Activated CD4-positive, alpha-beta memory T cell treated with anti-CD3 and anti-CD28 coated beads, Interleukin-2, amount 10 ng/mL, durations not matched to agents 7 days and 5 days (primary cell): ENCODE measurements around the gene TBC1D7. TPM values are rescaled to one million over a fixed set of nuclear protein-coding genes. Genes with fewer than 3 reads are reported as not detected.

ENCODE experiments used
- CTCF ChIA-PET: fragments of 350-600 bp; sonication (Branson Sonifier 250); formaldehyde crosslinking; loops from one replicate; lab custom pipeline; 2021; ENCODE audit warnings: antibody characterized with exemption, inconsistent platforms; lab: Charles Lee
- POLR2A ChIA-PET: fragments of 350-600 bp; sonication (Branson Sonifier 250); formaldehyde crosslinking; loops from one replicate; lab custom pipeline; 2021; ENCODE audit warnings: antibody characterized with exemption; lab: Charles Lee
- DNase-seq: peaks from one replicate; pipeline ENCODE4 v3.0.0-alpha.2; 2020
- H3K27ac Mint-ChIP-seq: one replicate; pipeline ENCODE4 v1.8.0; 2021; ENCODE audit warnings: mild to moderate bottlenecking, mixed read lengths
- H3K27me3 Mint-ChIP-seq: one replicate; pipeline ENCODE4 v1.8.0; 2021; ENCODE audit warnings: mixed read lengths
- H3K36me3 Mint-ChIP-seq: one replicate; pipeline ENCODE4 v1.8.0; 2021; ENCODE audit warnings: low read depth, mixed read lengths
- H3K4me1 Mint-ChIP-seq: one replicate; pipeline ENCODE4 v1.8.0; 2021; ENCODE audit warnings: mixed read lengths
- H3K4me3 Mint-ChIP-seq: one replicate; pipeline ENCODE4 v1.8.0; 2021; ENCODE audit warnings: mild to moderate bottlenecking, mixed read lengths
- H3K9me3 Mint-ChIP-seq: one replicate; pipeline ENCODE4 v1.8.0; 2021; ENCODE audit warnings: mixed read lengths
- total RNA-seq, 2 experiments: library from RNA; stranded (reverse); gene quantifications; one replicate each; pipeline ENCODE4 v1.2.3, GENCODE V29; 2021

Gene TBC1D7
- total RNA-seq, 2 experiments from 2014 or later = 18.7 to 19.1 TPM

DNA sequence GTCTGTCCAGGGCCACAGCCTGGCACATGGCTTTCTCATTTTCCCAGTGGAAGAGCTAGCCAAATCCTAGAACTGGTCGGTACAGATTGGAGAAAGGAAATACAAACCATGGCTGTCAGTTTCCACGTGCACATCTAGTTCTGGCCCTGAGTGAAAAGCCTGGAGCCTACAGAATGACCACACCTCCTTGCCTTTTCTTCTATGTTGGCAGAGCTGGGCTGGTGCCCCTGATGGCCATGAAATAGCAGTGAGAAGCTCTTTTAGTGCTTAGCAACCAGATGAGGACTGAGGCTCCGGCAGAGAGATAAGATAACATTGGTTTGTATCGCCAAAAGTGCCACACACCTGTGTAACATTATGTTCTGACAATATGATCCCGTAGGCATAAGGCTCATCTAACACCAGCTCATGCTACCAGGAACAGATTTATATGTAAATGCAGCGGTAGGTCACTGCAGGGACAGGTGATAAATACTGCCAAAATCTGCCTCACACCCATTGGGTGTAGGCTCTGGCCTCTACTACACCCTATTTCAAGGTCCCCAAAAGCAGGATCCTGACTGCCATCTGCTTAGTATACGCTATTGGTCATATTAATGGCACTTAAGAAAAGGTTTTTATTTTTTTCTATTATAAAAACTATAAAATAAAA lies 39.9 kb upstream of the TBC1D7 start:
- ChIA-PET CTCF (no interaction called here), POLR2A (interaction anchor here (0.5 to 1.1 kb wide), 2 partner anchors 40 to 118 kb away, joined by 3 read pairs; partner anchors contain the start of gene TBC1D7)
- H3K36me3 Mint-ChIP-seq = no peaks in the 10 kb centered on the region
- H3K4me3 Mint-ChIP-seq = no peak overlapping the region
- H3K27ac Mint-ChIP-seq = no peak overlapping the region
- peaks cover 2% of the 10 kb centered on the region for H3K27me3 Mint-ChIP-seq
- no peaks in the 10 kb centered on the region for H3K4me1 Mint-ChIP-seq
- no peak for DNase-seq
- H3K9me3 Mint-ChIP-seq = no peaks in the 10 kb centered on the region

DNA sequence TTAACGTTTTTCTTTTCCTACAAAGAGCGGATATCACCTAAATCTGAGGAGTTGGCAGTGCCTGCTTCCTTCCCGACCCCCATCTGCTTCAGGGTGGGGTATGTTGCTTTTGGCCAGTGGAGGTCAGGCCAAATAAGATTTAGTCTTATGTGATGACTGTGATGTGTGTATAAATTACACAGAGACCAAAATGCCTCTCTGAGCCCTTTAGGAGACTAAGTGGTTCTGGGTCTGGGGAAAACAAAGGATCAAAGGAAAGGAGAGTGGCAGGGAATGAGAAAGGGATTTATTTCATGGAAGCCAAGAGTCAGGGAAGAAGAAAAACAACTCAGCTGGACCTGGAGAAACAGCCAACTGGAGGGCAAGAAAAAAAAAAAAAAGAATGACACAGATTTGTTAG lies 39.1 kb upstream of the TBC1D7 start:
- no peak for DNase-seq
- Mint-ChIP-seq H3K27ac (no peak overlapping the region), H3K9me3 (no peaks in the 10 kb centered on the region), H3K36me3 (no peaks in the 10 kb centered on the region), H3K4me3 (no peak overlapping the region), H3K27me3 (peaks cover 2% of the 10 kb centered on the region), H3K4me1 (no peaks in the 10 kb centered on the region)
- CTCF ChIA-PET = no interaction called here
- POLR2A ChIA-PET = no interaction called here

DNA sequence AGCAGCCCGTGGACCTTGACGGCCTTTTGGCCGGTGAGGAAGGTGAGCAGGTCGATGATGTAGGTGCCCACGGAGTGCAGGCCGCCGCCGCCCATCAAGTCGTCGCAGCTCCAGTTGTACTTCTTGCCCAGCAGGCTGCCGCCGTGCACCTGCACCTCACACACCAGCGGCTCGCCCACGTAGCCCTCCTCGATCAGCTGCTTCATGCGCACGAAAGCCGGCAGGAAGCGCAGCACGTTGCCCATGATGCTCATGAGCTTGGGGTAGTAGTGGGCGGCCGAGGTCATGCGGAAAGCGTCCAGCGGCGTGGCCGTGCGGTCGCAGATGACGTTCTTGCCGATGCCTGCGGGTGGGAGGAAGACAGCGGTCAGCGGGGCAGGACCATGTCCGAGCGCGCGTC lies 37.0 kb upstream of the TBC1D7 start:
- ChIA-PET CTCF (no interaction called here), POLR2A (no interaction called here)
- Mint-ChIP-seq H3K36me3 (no peaks in the 10 kb centered on the region), H3K4me3 (no peak overlapping the region), H3K4me1 (peaks cover 5% of the 10 kb centered on the region), H3K9me3 (no peaks in the 10 kb centered on the region), H3K27me3 (peaks cover 2% of the 10 kb centered on the region), H3K27ac (no peak overlapping the region)
- DNase-seq = no peak

DNA sequence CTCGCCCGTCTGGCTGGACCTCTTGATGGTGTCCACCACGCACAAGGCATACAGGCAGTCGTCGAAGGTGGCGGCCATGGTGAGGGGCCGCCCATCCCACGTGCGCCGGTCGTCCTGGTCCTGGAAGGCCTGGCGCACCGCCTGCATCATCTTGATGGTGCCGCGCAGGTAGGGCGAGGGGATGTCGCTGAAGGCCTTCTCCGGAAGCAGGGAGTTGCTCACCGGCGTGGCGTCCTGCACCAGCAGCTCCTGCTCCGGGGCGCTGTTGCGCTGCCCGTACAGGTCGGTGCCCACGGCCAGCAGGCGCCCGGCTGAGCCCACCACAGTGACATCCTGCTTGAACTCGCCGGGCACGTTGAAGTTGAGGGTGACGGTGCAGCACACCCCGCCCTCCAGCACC lies 36.5 kb upstream of the TBC1D7 start:
- no peak for DNase-seq
- no peak overlapping the region for H3K27ac Mint-ChIP-seq
- CTCF ChIA-PET = no interaction called here
- peaks cover 2% of the 10 kb centered on the region for H3K27me3 Mint-ChIP-seq
- H3K4me1 Mint-ChIP-seq = peaks cover 5% of the 10 kb centered on the region
- POLR2A ChIA-PET = no interaction called here
- H3K4me3 Mint-ChIP-seq = no peak overlapping the region
- no peaks in the 10 kb centered on the region for H3K36me3 Mint-ChIP-seq
- H3K9me3 Mint-ChIP-seq = no peaks in the 10 kb centered on the region

DNA sequence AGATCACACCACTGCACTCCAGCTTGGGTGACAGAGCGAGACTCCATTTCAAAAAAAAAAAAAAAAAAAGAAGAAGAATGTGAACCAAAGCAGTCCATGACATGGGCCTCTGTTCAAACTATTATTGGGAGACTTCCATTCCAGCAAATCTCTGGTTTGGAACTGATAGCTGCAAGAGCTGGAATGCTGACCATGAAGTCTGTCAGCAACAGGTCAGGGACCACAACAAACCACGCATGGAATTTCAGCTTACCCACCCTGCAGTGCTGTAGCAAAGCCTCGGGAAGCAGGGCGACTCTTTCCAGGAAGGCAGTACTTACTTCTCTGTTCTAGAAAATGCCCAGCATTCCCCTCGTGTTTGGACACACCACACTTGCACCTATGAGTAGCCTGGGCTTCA lies 34.1 kb upstream of the TBC1D7 start:
- no peak overlapping the region for H3K4me3 Mint-ChIP-seq
- POLR2A ChIA-PET = no interaction called here
- no peak overlapping the region for H3K27ac Mint-ChIP-seq
- H3K4me1 Mint-ChIP-seq = peaks cover 9% of the 10 kb centered on the region
- H3K36me3 Mint-ChIP-seq = no peaks in the 10 kb centered on the region
- CTCF ChIA-PET = no interaction called here
- DNase-seq = no peak
- peaks cover under 1% of the 10 kb centered on the region for H3K27me3 Mint-ChIP-seq
- H3K9me3 Mint-ChIP-seq = no peaks in the 10 kb centered on the region

DNA sequence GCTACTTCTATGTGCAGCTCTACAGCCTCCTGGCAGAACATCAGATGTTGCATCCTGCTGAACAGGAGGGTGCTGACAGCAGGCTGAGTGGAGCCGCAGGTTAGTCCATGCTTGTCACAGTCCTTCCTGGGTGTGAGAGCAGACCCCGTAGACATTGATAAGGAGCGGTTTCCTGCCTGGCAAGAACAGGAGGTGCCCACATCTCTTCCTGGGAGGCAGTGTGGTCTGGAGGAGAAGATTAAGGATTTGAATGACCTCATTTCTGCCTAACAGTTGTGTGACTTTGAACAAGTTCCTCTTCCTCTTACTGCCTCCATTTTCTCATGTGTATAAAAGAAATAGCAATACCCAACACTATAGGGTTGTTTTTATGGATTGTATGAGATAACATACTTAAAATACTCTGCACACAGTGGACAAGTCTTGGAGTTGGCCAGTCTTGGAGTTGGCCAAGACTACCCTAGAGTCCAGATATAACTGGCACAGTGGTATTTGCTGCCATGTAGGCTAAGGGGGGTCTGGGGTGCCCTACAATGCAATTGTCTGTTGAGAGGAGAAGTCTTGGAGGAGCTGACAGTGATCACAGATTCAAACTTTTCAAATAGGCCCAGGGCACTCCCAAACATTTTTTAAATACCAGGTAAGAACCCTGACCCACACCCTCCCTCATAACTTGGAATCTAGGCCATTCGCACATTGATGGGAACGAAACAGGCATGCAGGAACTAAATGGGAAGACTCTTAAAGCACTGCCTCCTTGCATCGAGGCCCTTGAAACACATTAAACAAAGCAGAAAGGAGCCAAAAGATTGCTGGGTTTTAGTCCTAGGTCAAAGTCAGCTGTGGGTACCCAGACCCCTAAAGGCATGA lies 32.6 kb upstream of the TBC1D7 start:
- no peaks in the 10 kb centered on the region for H3K9me3 Mint-ChIP-seq
- no peaks in the 10 kb centered on the region for H3K27me3 Mint-ChIP-seq
- ChIA-PET POLR2A (no interaction called here), CTCF (no interaction called here)
- H3K36me3 Mint-ChIP-seq = no peaks in the 10 kb centered on the region
- H3K4me3 Mint-ChIP-seq = no peak overlapping the region
- peaks cover 24% of the 10 kb centered on the region for H3K4me1 Mint-ChIP-seq
- no peak for DNase-seq
- H3K27ac Mint-ChIP-seq = no peak overlapping the region

DNA sequence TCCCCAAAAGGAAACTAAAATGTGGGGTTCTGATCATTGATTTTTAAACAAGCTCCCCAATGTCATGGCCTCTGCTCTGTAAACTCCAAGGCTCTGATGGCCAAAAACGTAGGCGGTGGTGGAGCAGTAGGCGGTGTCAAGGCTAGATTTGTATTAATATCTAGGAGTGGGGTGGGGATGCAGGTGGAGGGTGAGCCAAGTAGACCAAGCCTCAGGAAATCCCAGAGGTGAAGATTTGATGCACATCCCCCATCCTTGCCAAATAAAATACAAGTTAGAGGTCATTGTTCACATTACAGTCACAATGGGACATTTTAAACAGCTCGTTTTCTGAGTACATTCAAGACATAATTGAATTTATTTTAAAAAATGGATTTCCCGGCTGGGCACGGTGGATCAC lies 30.9 kb upstream of the TBC1D7 start:
- POLR2A ChIA-PET = interaction anchor here (1.5 kb wide), 1 partner anchor 31 kb away, joined by 4 read pairs; the partner anchor contains the start of gene TBC1D7
- no peak for DNase-seq
- Mint-ChIP-seq H3K27me3 (no peaks in the 10 kb centered on the region), H3K4me3 (no peak overlapping the region), H3K27ac (no peak overlapping the region), H3K9me3 (no peaks in the 10 kb centered on the region), H3K4me1 (peaks cover 40% of the 10 kb centered on the region), H3K36me3 (peaks cover 4% of the 10 kb centered on the region)
- CTCF ChIA-PET = interaction anchor here (1.0 kb wide), 1 partner anchor 216 kb away, joined by 3 read pairs; the partner anchor contains the start of gene SIRT5

DNA sequence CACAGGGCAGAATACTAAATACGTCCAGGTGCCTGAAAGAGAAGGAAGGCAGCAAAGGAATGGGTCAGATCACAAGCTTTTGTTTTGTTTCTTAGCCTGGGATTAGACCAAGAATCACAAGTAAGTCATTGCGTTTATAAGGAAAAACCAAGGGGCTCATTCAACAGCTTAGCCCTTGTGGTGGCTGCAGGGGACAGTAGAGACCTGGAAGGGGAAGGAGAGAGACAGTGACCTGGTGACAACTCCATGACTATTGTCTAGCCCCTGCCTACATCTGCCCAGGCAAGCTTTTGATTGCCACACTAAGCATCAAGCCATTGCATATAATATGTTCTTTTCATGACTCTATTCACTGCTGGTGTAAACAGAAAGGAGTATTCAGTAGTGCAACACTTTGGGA lies 30.2 kb upstream of the TBC1D7 start:
- Mint-ChIP-seq H3K27me3 (no peaks in the 10 kb centered on the region), H3K4me3 (no peak overlapping the region), H3K27ac (no peak overlapping the region), H3K9me3 (no peaks in the 10 kb centered on the region), H3K36me3 (peaks cover 4% of the 10 kb centered on the region), H3K4me1 (peaks cover 47% of the 10 kb centered on the region)
- no peak for DNase-seq
- ChIA-PET CTCF (interaction anchor here (0.7 to 2.7 kb wide), 5 partner anchors 21 to 256 kb away, joined by 3 to 11 read pairs (median 3); partner anchors contain the start of gene NOL7), POLR2A (interaction anchor here (0.9 to 1.5 kb wide), 2 partner anchors 30 to 216 kb away, joined by 3 to 4 read pairs; partner anchors contain the start of genes SIRT5 and TBC1D7)

DNA sequence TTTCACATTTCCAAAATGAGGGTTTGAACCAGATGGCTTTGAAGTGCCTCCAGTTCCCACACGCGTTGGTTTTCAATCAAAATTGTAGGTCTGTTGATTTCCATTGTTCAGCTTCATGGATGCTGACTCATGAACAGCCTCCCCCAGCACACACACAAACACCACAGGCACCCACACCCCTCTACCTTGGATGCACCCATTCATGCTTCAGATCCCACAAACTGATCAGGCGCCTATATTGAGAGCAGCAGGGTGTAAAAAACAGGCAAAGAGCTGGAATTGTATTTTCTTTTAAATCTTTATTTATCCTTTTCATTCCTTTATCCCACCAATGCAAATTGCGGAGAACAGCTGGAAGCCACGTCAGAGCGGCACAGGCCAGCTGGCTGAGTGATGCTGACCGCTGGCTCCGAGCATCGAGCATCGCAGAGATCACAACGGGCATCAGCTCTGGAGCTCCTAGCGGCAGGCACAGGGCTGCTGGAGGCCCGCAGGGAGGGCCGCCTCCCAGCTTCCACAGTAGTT lies 29.3 kb upstream of the TBC1D7 start:
- Mint-ChIP-seq H3K27ac (peak overlapping the region; percentile 98), H3K9me3 (no peaks in the 10 kb centered on the region), H3K4me3 (no peak overlapping the region), H3K36me3 (peaks cover 4% of the 10 kb centered on the region), H3K4me1 (peaks cover 49% of the 10 kb centered on the region), H3K27me3 (no peaks in the 10 kb centered on the region)
- CTCF ChIA-PET = interaction anchor here (0.6 to 2.7 kb wide), 9 partner anchors 20 to 257 kb away, joined by 3 to 11 read pairs (median 3); partner anchors contain the start of genes NOL7 and TBC1D7
- no peak for DNase-seq
- POLR2A ChIA-PET = interaction anchor here (0.6 to 1.9 kb wide), 6 partner anchors 17 to 257 kb away, joined by 3 to 10 read pairs (median 4); partner anchors contain the start of genes NOL7, SIRT5 and TBC1D7

DNA sequence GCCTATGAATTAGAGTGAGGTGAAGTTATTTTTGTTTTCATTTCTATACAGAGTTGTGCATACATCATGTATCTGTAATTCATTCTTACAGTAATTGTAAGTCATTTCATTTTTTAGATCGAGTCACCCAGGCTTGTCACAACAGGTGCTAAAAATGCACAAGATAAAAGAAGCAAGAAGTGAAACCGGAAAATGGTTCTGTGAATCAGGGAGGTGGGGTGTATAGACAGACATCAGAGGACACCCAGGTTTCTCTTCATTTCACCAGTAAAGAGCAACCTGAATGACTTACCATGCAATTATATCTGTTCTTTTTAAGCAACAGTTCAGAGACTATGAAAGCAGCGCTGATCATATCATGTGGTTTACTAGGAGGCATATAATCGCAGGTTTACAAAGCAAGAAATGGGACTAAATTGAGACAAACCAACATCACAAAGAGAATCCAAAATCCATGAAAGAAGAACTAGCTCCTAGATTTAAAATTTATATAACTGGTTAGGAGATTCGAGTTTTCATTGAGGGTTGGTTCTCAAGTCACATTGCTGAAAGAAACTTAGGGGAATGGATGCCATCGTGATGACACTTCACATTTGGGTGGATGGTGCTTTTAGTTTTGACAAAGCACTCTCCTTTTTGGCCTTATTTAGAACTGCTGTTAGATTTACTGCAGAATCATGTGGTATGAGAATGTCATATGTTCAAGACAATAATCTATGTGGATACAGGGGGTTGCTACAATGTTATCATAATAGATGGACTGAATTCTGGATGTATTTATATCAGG lies 27.9 kb upstream of the TBC1D7 start:
- H3K9me3 Mint-ChIP-seq = peaks cover 2% of the 10 kb centered on the region
- H3K4me1 Mint-ChIP-seq = peaks cover 49% of the 10 kb centered on the region
- peak overlapping the region; percentile 63 for H3K4me3 Mint-ChIP-seq
- peak overlapping the region; percentile 98 for H3K27ac Mint-ChIP-seq
- ChIA-PET CTCF (interaction anchor here (0.6 to 4.6 kb wide), 6 partner anchors 19 to 259 kb away, joined by 3 to 23 read pairs (median 4); partner anchors contain the start of genes NOL7, SIRT5 and TBC1D7), POLR2A (interaction anchor here (0.7 to 2.3 kb wide), 11 partner anchors 21 to 259 kb away, joined by 3 to 25 read pairs (median 4); partner anchors contain the start of genes GFOD1, NOL7, SIRT5 and TBC1D7)
- no peaks in the 10 kb centered on the region for H3K27me3 Mint-ChIP-seq
- no peak for DNase-seq
- H3K36me3 Mint-ChIP-seq = peaks cover 4% of the 10 kb centered on the region

DNA sequence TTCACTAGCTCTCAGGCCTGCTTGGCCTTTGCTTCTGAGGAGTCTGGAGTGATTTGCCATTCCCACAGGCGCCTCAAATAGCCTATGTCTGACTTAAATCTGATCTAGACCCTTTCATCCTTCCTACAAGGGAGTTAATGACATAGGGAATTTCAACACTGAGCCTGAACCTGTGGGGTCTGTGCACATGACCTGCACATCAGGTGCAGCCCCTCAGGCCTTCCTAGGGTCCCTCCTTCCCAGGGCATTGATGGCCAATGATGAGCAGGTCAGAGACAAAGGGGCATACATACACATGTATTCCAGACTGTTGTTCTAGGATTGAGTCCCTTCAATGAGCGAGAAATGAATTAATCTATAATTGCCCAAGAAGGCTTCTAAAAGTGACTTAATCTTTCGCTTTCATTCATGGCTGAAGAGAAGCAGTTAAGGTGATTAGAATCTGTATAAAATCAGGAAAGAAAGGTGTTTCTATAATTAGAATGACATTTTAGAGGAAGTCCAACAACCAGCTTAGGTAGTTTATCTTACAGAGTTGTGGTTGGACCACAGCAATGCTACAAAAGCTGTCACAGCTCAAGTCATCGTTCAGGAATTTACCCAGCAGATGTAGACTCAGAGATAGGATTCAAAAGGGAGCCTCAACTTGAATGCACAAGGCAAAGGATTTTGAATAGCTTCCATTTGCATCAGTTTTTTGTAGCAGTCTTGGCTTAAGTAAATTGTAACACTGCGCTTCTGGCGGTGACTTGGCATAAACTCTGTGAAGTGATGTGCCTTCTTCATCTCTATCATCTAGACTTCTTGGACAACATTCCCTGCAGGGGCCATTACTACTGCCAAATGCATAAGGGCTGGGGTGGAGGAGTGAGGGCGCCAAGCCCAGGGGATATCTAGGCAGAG lies 27.0 kb upstream of the TBC1D7 start:
- CTCF ChIA-PET = interaction anchor here (0.6 to 4.6 kb wide), 6 partner anchors 20 to 260 kb away, joined by 3 to 23 read pairs (median 4); partner anchors contain the start of genes NOL7, SIRT5 and TBC1D7
- Mint-ChIP-seq H3K4me1 (peaks cover 44% of the 10 kb centered on the region), H3K9me3 (peaks cover 2% of the 10 kb centered on the region), H3K36me3 (peaks cover 4% of the 10 kb centered on the region), H3K4me3 (peak overlapping the region; percentile 63), H3K27me3 (no peaks in the 10 kb centered on the region), H3K27ac (peak overlapping the region; percentile 98)
- POLR2A ChIA-PET = interaction anchor here (0.7 to 2.3 kb wide), 9 partner anchors 17 to 219 kb away, joined by 3 to 25 read pairs (median 3); partner anchors contain the start of genes GFOD1, SIRT5 and TBC1D7
- peak; percentile 28 for DNase-seq
